Measurements from ENCODE around the gene MT1H. TPM values are rescaled to one million over a fixed set of nuclear protein-coding genes. Genes with fewer than 3 reads are reported as not detected.
A peak's percentile ranks its signal among the peaks of the same experiment; 100 is the strongest.

The MT1H gene
- total RNA-seq, 3 donors from 2014 or later = not detected

- H3K27ac ChIP-seq = peak overlapping the region in 1 of 2 donors; percentile 43
- TF ChIP-seq CTCF (IDR thresholded peaks at IDR 0.05) (no peak), POLR2AphosphoS5 (IDR thresholded peaks at IDR 0.05) (no peak), POLR2A (IDR thresholded peaks at IDR 0.05) (no peak)
- peaks cover 0 to 5% of the 10 kb centered on the region in 2 donors for H3K4me1 ChIP-seq
- H3K27me3 ChIP-seq = no peaks in the 10 kb centered on the region
- no peak for DNase-seq (ENCODE audit: low spot score in 2 of 2)
- H3K36me3 ChIP-seq = no peaks in the 10 kb centered on the region
- intact Hi-C loops (cut with DNase I; ENCODE audit: low total_unique reads) = no loop called here
- H3K4me3 ChIP-seq = no peak overlapping the region
- H3K9me3 ChIP-seq = no peaks in the 10 kb centered on the region
These were observed 19.6 kb downstream of the MT1H start for GRCh38 chr16:56689171-56689570.

GRCh38 chr16:56690420-56691122 lies 21.0 kb downstream of the MT1H start:
- H3K27ac ChIP-seq = peak overlapping the region in 1 of 2 donors; percentile 13
- TF ChIP-seq CTCF (IDR thresholded peaks at IDR 0.05) = no peak
- TF ChIP-seq POLR2AphosphoS5 (IDR thresholded peaks at IDR 0.05) = no peak
- intact Hi-C loops (cut with DNase I; ENCODE audit: low total_unique reads) = no loop called here

GRCh38 chr16:56691885-56692284 lies 22.3 kb downstream of the MT1H start:
- no peak overlapping the region for H3K4me3 ChIP-seq
- no peaks in the 10 kb centered on the region for H3K27me3 ChIP-seq
- H3K9me3 ChIP-seq = no peaks in the 10 kb centered on the region
- no peaks in the 10 kb centered on the region for H3K4me1 ChIP-seq
- TF ChIP-seq POLR2AphosphoS5 (IDR thresholded peaks at IDR 0.05) = peak in 1 of 3 donors; percentile 62
- TF ChIP-seq CTCF (IDR thresholded peaks at IDR 0.05) = no peak
- no peak for TF ChIP-seq POLR2A (IDR thresholded peaks at IDR 0.05)
- intact Hi-C loops (cut with DNase I; ENCODE audit: low total_unique reads) = no loop called here
- H3K36me3 ChIP-seq = no peaks in the 10 kb centered on the region
- H3K27ac ChIP-seq = peak overlapping the region; percentile 58 to 64
- DNase-seq (ENCODE audit: low spot score in 2 of 2) = peak; percentile 79 to 90

More at GRCh38 chr16:56690420-56691122, 21.0 kb downstream of the MT1H start:
- DNase-seq (ENCODE audit: low spot score in 2 of 2) = no peak
- Histone ChIP-seq H3K9me3 (no peaks in the 10 kb centered on the region), H3K27me3 (no peaks in the 10 kb centered on the region), H3K4me3 (no peak overlapping the region), H3K4me1 (peaks cover 0 to 5% of the 10 kb centered on the region in 2 donors), H3K36me3 (no peaks in the 10 kb centered on the region)

- Histone ChIP-seq H3K4me1 (no peaks in the 10 kb centered on the region), H3K4me3 (no peak overlapping the region), H3K27me3 (no peaks in the 10 kb centered on the region), H3K36me3 (no peaks in the 10 kb centered on the region), H3K9me3 (no peaks in the 10 kb centered on the region), H3K27ac (no peak overlapping the region)
- no peak for DNase-seq (ENCODE audit: low spot score in 2 of 2)
- intact Hi-C loops (cut with DNase I; ENCODE audit: low total_unique reads) = no loop called here
- TF ChIP-seq POLR2AphosphoS5 (IDR thresholded peaks at IDR 0.05) (no peak), POLR2A (IDR thresholded peaks at IDR 0.05) (no peak), CTCF (IDR thresholded peaks at IDR 0.05) (no peak)
These were observed 25.6 kb downstream of the MT1H start for GRCh38 chr16:56695246-56695645.

GRCh38 chr16:56697456-56698155 lies 28.0 kb downstream of the MT1H start:
- H3K4me3 ChIP-seq = no peak overlapping the region
- H3K27me3 ChIP-seq = no peaks in the 10 kb centered on the region
- no peaks in the 10 kb centered on the region for H3K4me1 ChIP-seq
- TF ChIP-seq CTCF (IDR thresholded peaks at IDR 0.05) (no peak), POLR2A (IDR thresholded peaks at IDR 0.05) (no peak), POLR2AphosphoS5 (IDR thresholded peaks at IDR 0.05) (no peak)
- H3K36me3 ChIP-seq = no peaks in the 10 kb centered on the region
- intact Hi-C loops (cut with DNase I; ENCODE audit: low total_unique reads) = no loop called here
- no peak overlapping the region for H3K27ac ChIP-seq
- H3K9me3 ChIP-seq = no peaks in the 10 kb centered on the region
- DNase-seq (ENCODE audit: low spot score in 2 of 2) = no peak

Data from breast epithelium (tissue), 4 donors.